ENCODE data around the gene PTPN3.
A peak's percentile ranks its signal among the peaks of the same experiment; 100 is the strongest.
"Not testable (repeated sequence)": the region's sequence is repeated elsewhere in the genome, so short reads cannot be mapped to it uniquely, and the experiment has no call there.

Gene PTPN3

GRCh38 chr9:109385499-109385898, 112.6 kb downstream of the PTPN3 start:
- no peak for DNase-seq

- no peak for DNase-seq
Measured at GRCh38 chr9:109383947-109384346, 114.2 kb downstream of the PTPN3 start.

GRCh38 chr9:109383356-109383755, 114.8 kb downstream of the PTPN3 start:
- no peak for DNase-seq

- DNase-seq, result no peak
Measured at GRCh38 chr9:109382585-109382984, 115.5 kb downstream of the PTPN3 start.

GRCh38 chr9:109382182-109382581, 115.9 kb downstream of the PTPN3 start:
- no peak for DNase-seq

GRCh38 chr9:109381011-109381729, 116.9 kb downstream of the PTPN3 start:
- DNase-seq, result no peak

GRCh38 chr9:109379513-109379912, 118.6 kb downstream of the PTPN3 start:
- no peak for DNase-seq

- no peak for DNase-seq
Measured at GRCh38 chr9:109378316-109378715, 119.8 kb downstream of the PTPN3 start.

- DNase-seq, result no peak
Measured at GRCh38 chr9:109372246-109372645, 125.9 kb downstream of the PTPN3 start.

GRCh38 chr9:109371374-109371773, 126.7 kb downstream of the PTPN3 start:
- DNase-seq, result no peak

GRCh38 chr9:109369285-109369684, 128.8 kb downstream of the PTPN3 start:
- DNase-seq, result no peak

GRCh38 chr9:109360771-109361170, 137.3 kb downstream of the PTPN3 start:
- no peak for DNase-seq

- DNase-seq, result not testable (repeated sequence)
Measured at GRCh38 chr9:109358968-109359603, 139.0 kb downstream of the PTPN3 start.

GRCh38 chr9:109355564-109356297, 142.4 kb downstream of the PTPN3 start:
- DNase-seq, result peak; percentile 5

- no peak for DNase-seq
Measured at GRCh38 chr9:109354190-109354589, 143.9 kb downstream of the PTPN3 start.

GRCh38 chr9:109351032-109351431, 147.1 kb downstream of the PTPN3 start:
- DNase-seq, result no peak

GRCh38 chr9:109349421-109349846, 148.7 kb downstream of the PTPN3 start:
- no peak for DNase-seq

GRCh38 chr9:109346904-109347303, 151.2 kb downstream of the PTPN3 start:
- DNase-seq, result no peak

GRCh38 chr9:109344866-109345265, 153.2 kb downstream of the PTPN3 start:
- no peak for DNase-seq

GRCh38 chr9:109342878-109343277, 155.2 kb downstream of the PTPN3 start:
- no peak for DNase-seq

GRCh38 chr9:109341561-109341960, 156.5 kb downstream of the PTPN3 start:
- DNase-seq, result no peak

- DNase-seq, result not testable (repeated sequence)
Measured at GRCh38 chr9:109340979-109341378, 157.1 kb downstream of the PTPN3 start.

GRCh38 chr9:109336409-109336808, 161.7 kb downstream of the PTPN3 start:
- no peak for DNase-seq

GRCh38 chr9:109335929-109336328, 162.2 kb downstream of the PTPN3 start:
- no peak for DNase-seq
